CD14-positive monocyte (primary cell): Measurements from ENCODE around the gene GRK5. TPM values are rescaled to one million over a fixed set of nuclear protein-coding genes. Genes with fewer than 3 reads are reported as not detected.
A peak's percentile ranks its signal among the peaks of the same experiment; 100 is the strongest.

Experiments
- DNase-seq, 3 donors: peaks; one replicate each; pipeline ENCODE4 v3.0.0-alpha.2; 2011 to 2022
- H2AFZ ChIP-seq: 2 replicates; pipeline ENCODE4 v1.6.0; 2012; ENCODE audit warnings: mild to moderate bottlenecking, low read depth, low read length, inconsistent platforms; ENCODE audit not compliant: insufficient read depth, poor library complexity, severe bottlenecking
- H3K27ac ChIP-seq, 2 donors: 1 replicate in 1 of 2; 2 replicates in 1 of 2; pipeline ENCODE4 v1.5.1; 2012 to 2013; ENCODE audit warnings: low read length in 2 of 2, control low read depth in 1 of 2, inconsistent platforms in 1 of 2, low read depth in 1 of 2, mild to moderate bottlenecking in 1 of 2
- H3K27me3 ChIP-seq, 2 donors: one replicate each; pipeline versions ENCODE4 v1.6.0 to v1.6.1; 2011 to 2013; ENCODE audit warnings: low read length in 2 of 2; ENCODE audit not compliant: control insufficient read depth in 2 of 2, insufficient read depth in 2 of 2
- H3K36me3 ChIP-seq, 2 donors: replicated peaks in 1 of 2; 1 replicate in 1 of 2; 2 replicates in 1 of 2; pipeline versions ENCODE4 v1.5.1 to v1.6.1; 2012 to 2013; ENCODE audit warnings: low read length in 2 of 2, control low read depth in 1 of 2, inconsistent platforms in 1 of 2, mild to moderate bottlenecking in 1 of 2; ENCODE audit not compliant: insufficient read depth in 2 of 2, control insufficient read depth in 1 of 2
- H3K4me1 ChIP-seq, 2 donors: 1 replicate in 1 of 2; 2 replicates in 1 of 2; pipeline versions ENCODE4 v1.5.1 to v1.6.1; 2012 to 2013; ENCODE audit warnings: low read length in 2 of 2, control low read depth in 1 of 2, inconsistent platforms in 1 of 2, mild to moderate bottlenecking in 1 of 2, moderate library complexity in 1 of 2; ENCODE audit not compliant: insufficient read depth in 2 of 2, control insufficient read depth in 1 of 2
- H3K4me2 ChIP-seq: replicated peaks from 2 replicates; pipeline ENCODE3; 2012; ENCODE audit warnings: low read length, moderate library complexity, mild to moderate bottlenecking; ENCODE audit not compliant: poor library complexity, severe bottlenecking; ENCODE audit errors: extremely low read depth
- H3K4me3 ChIP-seq, 3 experiments: fragments of 200-600 bp in 1 of 3; sonication (generic) in 1 of 3; replicated peaks in 1 of 3; 1 replicate in 2 of 3; 2 replicates in 1 of 3; pipeline ENCODE4 v1.5.1; 2011 to 2013; ENCODE audit warnings: low read length in 3 of 3, mild to moderate bottlenecking in 3 of 3, control low read depth in 2 of 3, low read depth in 2 of 3, inconsistent platforms in 1 of 3, moderate library complexity in 1 of 3
- H3K79me2 ChIP-seq: 2 replicates; pipeline ENCODE4 v1.6.0; 2012; ENCODE audit warnings: mild to moderate bottlenecking, control low read depth, inconsistent platforms, low read length, moderate library complexity; ENCODE audit not compliant: insufficient read depth
- H3K9ac ChIP-seq: 2 replicates; pipeline ENCODE4 v1.6.0; 2017; ENCODE audit warnings: low read length, mild to moderate bottlenecking; ENCODE audit not compliant: insufficient read depth, poor library complexity, severe bottlenecking
- H3K9me3 ChIP-seq, 2 donors: replicated peaks in 1 of 2; 1 replicate in 1 of 2; 2 replicates in 1 of 2; pipeline versions ENCODE4 v1.5.1 to v1.6.1; 2012 to 2013; ENCODE audit warnings: low read length in 2 of 2, control low read depth in 1 of 2; ENCODE audit not compliant: control insufficient read depth in 1 of 2, insufficient read depth in 1 of 2
- H4K20me1 ChIP-seq: 2 replicates; pipeline ENCODE4 v1.6.0; 2012; ENCODE audit warnings: mild to moderate bottlenecking, low read length, control low read depth, moderate library complexity; ENCODE audit not compliant: insufficient read depth
- H3K27ac Mint-ChIP-seq, 7 donors: one replicate each; pipeline ENCODE4 v1.8.0; 2020; ENCODE audit warnings: mild to moderate bottlenecking in 7 of 7, mixed read lengths in 7 of 7, moderate library complexity in 6 of 7, inconsistent platforms in 2 of 7
- H3K27me3 Mint-ChIP-seq, 3 donors: one replicate each; pipeline ENCODE4 v1.8.0; 2021 to 2022; ENCODE audit warnings: low read depth in 3 of 3, mild to moderate bottlenecking in 3 of 3, mixed read lengths in 3 of 3, moderate library complexity in 3 of 3, inconsistent platforms in 1 of 3
- H3K36me3 Mint-ChIP-seq, 2 donors: one replicate each; pipeline ENCODE4 v1.8.0; 2020; ENCODE audit warnings: mixed read lengths in 2 of 2, inconsistent platforms in 1 of 2, mild to moderate bottlenecking in 1 of 2
- H3K4me1 Mint-ChIP-seq: one replicate; pipeline ENCODE4 v1.8.0; 2020; ENCODE audit warnings: mild to moderate bottlenecking, mixed read lengths
- H3K4me3 Mint-ChIP-seq, 2 donors: one replicate each; pipeline ENCODE4 v1.8.0; 2020; ENCODE audit warnings: mild to moderate bottlenecking in 2 of 2, mixed read lengths in 2 of 2, moderate library complexity in 1 of 2
- H3K9me3 Mint-ChIP-seq, 7 donors: one replicate each; pipeline ENCODE4 v1.8.0; 2020 to 2022; ENCODE audit warnings: mixed read lengths in 7 of 7, mild to moderate bottlenecking in 6 of 7, moderate library complexity in 6 of 7, inconsistent platforms in 2 of 7
- WGBS: methylation state at CpG from one replicate; pipeline ENCODE4 v1.1.5; 2013; ENCODE audit warnings: missing lambda C conversion rate; ENCODE audit not compliant: insufficient coverage; 5-methylcytosine and 5-hydroxymethylcytosine counted together
- intact Hi-C, 2 donors: fragments of 100-400 bp; cut with micrococcal nuclease; formaldehyde crosslinking; loops; one replicate each; pipeline versions ENCODE4 v1.15.0 to v1.15.1; 2023
- polyA plus RNA-seq, 3 donors: library from polyadenylated mRNA; depleted of rRNA in 1 of 3; unstranded in 2 of 3; stranded (reverse) in 1 of 3; fragments of 300-500 nt in 2 of 3; fragments of >200 nt in 1 of 3; fragmentation: Illumina TruSeq in 2 of 3; gene quantifications; 1 replicate in 2 of 3; 2 replicates in 1 of 3; pipeline ENCODE4 v1.2.3, GENCODE V29; 2012 to 2021
- TF ChIP-seq, protein P1 (sequence below): fragments of 200-600 bp; IDR thresholded peaks from one replicate; pipeline ENCODE4 v1.8.0; 2022; ENCODE audit warnings: antibody characterized with exemption, mild to moderate bottlenecking

The GRK5 gene
- polyA plus RNA-seq, 3 donors: 1.2 to 6.5 (median 2.8) TPM

DNA sequence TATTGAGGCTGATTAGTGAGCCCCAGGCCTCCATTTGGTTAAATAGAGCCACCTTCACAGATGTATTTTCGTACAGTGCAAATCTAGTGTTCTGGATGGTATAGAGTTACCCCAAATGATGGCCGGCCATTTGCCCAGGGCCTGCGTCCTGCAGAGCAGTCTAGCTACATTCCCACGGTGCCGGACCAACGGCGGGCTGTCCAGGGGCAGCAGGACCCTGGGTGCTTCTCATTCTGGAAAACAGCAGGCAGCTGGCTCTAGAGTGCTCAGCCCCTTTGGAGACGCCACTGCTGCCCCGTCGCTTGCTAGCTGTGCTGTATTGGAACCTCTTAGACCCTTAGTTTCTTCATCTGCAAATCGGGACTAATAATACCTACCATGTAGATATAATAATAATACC lies 186.1 kb downstream of the GRK5 start:
- 95% methylated on average over 6 of the region's 11 CpGs for WGBS
- H3K27ac Mint-ChIP-seq: peak overlapping the region in 6 of 7 donors; percentile 43 to 98 (median 84)
- peaks cover 22 to 23% of the 10 kb centered on the region in 2 donors for H3K36me3 Mint-ChIP-seq
- Histone ChIP-seq H4K20me1 (no peaks in the 10 kb centered on the region), H3K4me2 (no peak overlapping the region), H3K79me2 (no peaks in the 10 kb centered on the region), H3K9me3 (peaks cover 0 to 4% of the 10 kb centered on the region in 2 donors), H2AFZ (no peak overlapping the region), H3K4me3 (no peak overlapping the region), H3K4me1 (peaks cover 31 to 39% of the 10 kb centered on the region in 2 donors), H3K27me3 (no peaks in the 10 kb centered on the region), H3K27ac (peak overlapping the region in 1 of 2 donors; percentile 13), H3K36me3 (no peaks in the 10 kb centered on the region), H3K9ac (no peak overlapping the region)
- intact Hi-C loops: loop anchor here in 1 of 2 donors (10.0 kb wide), 1 partner anchor 89 kb away; no protein-coding TSS in a partner anchor
- peaks cover 44% of the 10 kb centered on the region for H3K4me1 Mint-ChIP-seq
- peaks cover 3 to 5% (median 4%) of the 10 kb centered on the region in 7 donors for H3K9me3 Mint-ChIP-seq
- H3K27me3 Mint-ChIP-seq: peaks cover 0 to 1% (median 0%) of the 10 kb centered on the region in 3 donors
- no peak for DNase-seq
- TF ChIP-seq, protein P1, sequence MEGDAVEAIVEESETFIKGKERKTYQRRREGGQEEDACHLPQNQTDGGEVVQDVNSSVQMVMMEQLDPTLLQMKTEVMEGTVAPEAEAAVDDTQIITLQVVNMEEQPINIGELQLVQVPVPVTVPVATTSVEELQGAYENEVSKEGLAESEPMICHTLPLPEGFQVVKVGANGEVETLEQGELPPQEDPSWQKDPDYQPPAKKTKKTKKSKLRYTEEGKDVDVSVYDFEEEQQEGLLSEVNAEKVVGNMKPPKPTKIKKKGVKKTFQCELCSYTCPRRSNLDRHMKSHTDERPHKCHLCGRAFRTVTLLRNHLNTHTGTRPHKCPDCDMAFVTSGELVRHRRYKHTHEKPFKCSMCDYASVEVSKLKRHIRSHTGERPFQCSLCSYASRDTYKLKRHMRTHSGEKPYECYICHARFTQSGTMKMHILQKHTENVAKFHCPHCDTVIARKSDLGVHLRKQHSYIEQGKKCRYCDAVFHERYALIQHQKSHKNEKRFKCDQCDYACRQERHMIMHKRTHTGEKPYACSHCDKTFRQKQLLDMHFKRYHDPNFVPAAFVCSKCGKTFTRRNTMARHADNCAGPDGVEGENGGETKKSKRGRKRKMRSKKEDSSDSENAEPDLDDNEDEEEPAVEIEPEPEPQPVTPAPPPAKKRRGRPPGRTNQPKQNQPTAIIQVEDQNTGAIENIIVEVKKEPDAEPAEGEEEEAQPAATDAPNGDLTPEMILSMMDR: no peak
- H3K4me3 Mint-ChIP-seq: no peak overlapping the region

DNA sequence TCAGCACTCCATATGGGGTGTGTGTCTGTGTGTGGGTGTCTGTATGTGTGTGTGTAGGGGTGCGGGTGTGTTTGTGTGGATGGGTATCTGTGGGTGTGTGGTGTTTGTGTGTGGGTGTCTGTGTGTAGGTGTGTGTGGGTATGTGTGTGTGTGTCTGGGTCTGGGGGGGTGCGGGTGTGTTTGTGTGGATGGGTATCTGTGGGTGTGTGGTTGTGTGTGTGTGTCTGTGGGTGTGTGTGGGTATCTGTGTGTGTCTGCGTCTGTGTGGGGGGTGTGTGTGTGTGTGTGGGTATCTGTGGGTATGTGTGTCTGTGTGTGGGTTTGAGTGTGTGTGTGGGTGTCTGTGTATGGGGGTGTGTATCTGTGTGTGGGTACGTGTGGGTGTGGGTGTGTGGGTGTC lies 186.5 kb downstream of the GRK5 start:
- Mint-ChIP-seq H3K4me1 (peaks cover 44% of the 10 kb centered on the region), H3K36me3 (peaks cover 19 to 22% of the 10 kb centered on the region in 2 donors), H3K27me3 (peaks cover 0 to 1% (median 0%) of the 10 kb centered on the region in 3 donors), H3K4me3 (peak overlapping the region in 1 of 2 donors; percentile 37), H3K9me3 (peaks cover 0 to 3% (median under 1%) of the 10 kb centered on the region in 7 donors), H3K27ac (peak overlapping the region; percentile 62 to 99 (median 98))
- peak overlapping the region in 1 of 2 donors; percentile 13 for H3K27ac ChIP-seq
- H3K4me2 ChIP-seq: no peak overlapping the region
- no peak overlapping the region for H3K9ac ChIP-seq
- no peaks in the 10 kb centered on the region for H3K79me2 ChIP-seq
- H3K9me3 ChIP-seq: peaks cover 0 to under 1% of the 10 kb centered on the region in 2 donors
- intact Hi-C loops: loop anchor here in 1 of 2 donors (10.0 kb wide), 1 partner anchor 89 kb away; no protein-coding TSS in a partner anchor
- DNase-seq: no peak
- H3K4me3 ChIP-seq: no peak overlapping the region
- no peak overlapping the region for H2AFZ ChIP-seq
- no peaks in the 10 kb centered on the region for H3K36me3 ChIP-seq
- WGBS: 85% methylated on average over 4 of the region's 4 CpGs
- TF ChIP-seq, protein P1: no peak
- peaks cover 31 to 39% of the 10 kb centered on the region in 2 donors for H3K4me1 ChIP-seq
- H3K27me3 ChIP-seq: no peaks in the 10 kb centered on the region
- H4K20me1 ChIP-seq: no peaks in the 10 kb centered on the region
